Activated CD4-positive, CD25-positive, alpha-beta regulatory T cell (primary cell): Measurements from ENCODE around the gene SLC17A6.

Experiments
- DNase-seq, 4 experiments: peaks; one replicate each; lab custom pipeline; 2025; lab: John Stamatoyannopoulos, UW

SLC17A6 gene

DNA sequence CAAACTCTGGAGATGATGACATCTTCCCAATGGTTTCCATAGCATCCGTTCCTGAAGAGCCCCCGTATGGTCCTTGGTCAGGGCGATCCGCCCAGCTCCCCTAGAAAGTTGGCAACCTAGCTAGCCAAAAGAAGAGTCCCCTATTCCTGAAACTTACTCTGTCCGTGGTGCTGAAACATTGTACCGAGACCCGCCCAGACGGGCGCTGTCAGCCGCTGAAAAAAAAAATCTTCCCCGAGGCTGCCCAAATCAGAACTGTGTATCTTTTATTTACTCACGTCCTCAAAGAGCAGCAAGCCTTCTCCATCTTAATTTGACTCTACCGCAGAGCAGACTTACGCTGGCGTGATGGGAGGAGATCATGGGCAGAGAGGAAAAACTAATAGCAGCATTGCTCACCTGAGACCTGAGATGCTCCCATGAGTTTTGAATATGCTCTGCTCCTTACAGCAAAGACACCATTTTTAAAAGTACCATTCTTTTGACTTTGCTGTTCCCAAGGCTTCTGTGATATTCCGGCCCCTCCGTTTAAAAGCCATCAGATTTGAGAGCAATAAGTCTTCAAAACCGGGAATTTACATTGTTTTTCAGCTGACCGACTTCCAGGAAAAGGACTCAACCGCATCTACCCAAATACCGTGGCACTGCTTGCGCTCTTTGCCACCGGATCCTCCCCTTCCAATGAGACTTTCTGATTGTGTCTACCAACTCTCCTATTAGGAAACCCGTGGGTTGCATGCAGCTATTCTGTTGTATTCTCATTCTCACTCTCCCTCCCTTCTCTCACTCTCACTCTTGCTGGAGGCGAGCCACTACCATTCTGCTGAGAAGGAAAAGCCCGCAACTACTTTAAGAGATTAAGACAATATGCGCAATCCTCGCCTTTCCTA, at the start of gene SLC17A6:
TSS of gene SLC17A6 (plus strand) at position 786 of the 890 bp plus-strand sequence. CDS start 153 bp downstream, outside the sequence.
- DNase-seq = no peak

DNA sequence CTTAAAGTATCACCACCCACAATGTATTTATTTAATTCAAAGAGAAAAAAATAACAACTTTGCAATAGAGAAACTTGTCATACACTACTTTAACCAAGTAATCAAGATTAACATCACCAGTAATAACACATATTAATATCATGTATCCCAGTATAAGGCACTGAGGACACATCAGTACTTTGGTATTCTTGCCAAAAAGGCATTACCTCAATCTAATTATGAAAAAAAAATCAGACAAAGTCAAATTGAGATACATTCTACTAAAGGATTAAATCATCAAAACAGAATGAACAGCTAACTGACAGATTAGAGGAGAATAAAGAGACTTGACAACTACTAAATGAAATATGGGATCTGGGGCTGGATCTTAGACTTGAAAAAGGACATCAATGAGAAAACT, 35.8 kb upstream of the SLC17A6 start:
- no peak for DNase-seq

DNA sequence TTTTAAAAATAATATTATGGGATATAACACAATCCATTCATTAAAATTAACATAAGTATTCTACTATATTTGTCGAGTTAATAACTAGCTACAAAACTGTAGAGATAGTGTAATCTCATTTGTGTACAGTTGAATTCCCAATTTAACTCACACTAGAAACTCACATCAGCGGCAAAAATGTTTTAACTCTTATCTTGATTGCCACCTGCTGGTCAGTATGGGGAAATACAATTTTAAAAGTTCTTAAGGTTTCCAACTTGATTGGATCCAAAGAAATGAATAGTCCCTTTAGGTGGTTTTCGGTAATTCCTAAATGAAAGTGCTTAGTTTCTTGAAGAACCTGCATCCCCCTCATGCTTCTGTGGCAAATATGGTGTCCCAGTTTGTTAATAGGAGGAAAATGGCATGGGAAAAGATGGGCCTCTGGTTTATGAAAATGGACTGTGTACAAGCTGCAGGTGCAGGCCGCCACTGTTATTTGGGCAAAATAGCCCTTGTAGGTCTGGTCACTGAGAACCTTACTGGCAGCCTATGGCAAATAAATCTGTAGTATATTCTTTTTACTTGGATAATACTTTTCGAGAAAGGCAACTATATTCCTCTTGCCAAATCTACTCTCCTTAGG, 33.7 kb upstream of the SLC17A6 start:
- DNase-seq = no peak

DNA sequence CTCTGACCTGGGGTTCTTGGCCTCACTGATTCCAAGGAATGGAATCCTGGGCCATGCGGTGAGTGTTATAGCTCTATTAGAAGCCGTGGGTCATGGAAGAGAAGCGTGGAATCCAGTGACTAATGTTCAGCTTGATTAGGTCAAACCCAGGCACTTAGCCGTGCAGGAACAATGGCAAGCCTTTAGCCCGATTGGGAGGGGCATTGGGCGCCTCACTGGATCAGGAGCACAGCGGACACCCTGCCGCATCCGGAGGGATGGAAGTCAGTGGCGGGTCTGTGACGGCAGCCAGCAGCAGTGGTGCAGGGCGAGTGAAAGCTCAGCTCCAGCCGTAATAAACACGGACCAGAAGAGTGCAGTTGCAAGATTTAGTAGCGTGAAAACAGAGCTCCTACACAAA, 20.5 kb upstream of the SLC17A6 start:
- no peak for DNase-seq

DNA sequence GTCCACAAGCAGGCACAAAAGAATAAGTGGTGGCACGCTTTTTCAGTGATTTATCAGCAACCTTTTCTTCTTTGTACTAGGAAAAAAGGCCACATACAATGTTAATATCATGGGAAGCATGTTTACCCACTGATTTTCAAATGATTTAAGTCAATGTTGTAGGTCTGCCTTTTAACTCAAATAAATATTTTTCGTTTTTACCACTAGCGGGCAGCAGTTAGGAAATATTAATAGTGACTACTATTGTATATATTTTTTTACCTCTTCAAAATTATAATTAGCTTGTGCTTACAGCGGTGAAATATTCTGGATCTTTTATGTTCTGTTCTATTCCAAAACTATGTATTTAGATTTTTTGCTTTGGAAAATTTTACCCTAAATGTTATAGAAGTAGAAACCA, 6.4 kb upstream of the SLC17A6 start:
- no peak for DNase-seq

DNA sequence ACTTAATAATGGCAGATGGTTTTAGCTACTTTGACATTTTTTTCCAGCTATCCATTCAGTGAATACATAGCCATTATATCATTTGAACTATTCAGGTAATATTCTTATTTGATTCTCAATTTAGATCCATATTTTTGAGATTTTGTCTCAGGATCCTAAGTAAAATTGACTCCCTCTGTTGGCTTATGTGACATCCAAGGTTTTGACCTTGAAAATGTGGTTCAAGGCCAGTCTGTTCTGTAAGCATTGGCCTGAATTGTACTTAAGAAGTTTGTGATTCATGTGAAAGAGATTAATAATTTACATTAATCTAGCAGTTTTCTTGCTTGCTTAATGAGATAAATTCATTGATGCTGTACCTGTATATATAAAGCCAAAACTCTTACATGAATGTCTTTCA, 1.6 kb upstream of the SLC17A6 start:
- no peak for DNase-seq

DNA sequence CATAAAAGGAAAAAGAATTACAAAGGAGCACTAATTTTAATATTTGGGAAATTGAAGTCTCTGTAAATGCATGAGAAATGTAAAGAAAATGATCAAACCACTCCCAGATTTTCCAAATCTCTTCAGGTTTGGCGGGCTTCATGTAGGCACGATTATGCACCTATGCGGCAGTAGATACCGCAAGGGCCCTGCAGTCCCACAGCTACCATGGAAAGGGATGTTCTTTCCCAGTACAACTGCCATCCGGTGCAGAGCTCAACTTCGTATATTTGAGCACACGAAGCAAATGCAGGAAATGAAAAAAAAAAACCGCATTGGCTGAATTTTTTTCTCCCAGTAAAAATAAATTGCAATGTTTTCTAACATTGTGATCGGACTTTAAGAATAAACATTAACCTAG, 1.4 kb downstream of the SLC17A6 start:
- no peak for DNase-seq

DNA sequence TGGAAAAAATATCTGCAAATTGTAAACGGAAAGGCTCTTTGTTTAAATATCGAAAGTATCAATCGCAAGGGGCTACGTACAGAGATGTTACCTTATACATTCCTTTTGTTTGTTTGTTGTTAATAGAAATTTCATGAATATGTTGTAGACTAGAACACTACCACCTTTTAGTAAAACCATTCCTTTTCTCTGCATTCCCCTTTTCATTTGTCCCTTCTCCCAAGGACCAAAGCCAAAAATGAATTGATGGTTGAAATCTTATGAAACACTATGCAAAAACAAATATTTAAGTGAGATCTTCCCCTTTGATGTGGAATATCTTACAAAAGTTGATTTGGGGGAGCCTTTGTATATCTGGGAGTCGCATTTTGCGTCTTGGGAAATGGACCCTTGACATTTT, 2.1 kb downstream of the SLC17A6 start:
- no peak for DNase-seq

DNA sequence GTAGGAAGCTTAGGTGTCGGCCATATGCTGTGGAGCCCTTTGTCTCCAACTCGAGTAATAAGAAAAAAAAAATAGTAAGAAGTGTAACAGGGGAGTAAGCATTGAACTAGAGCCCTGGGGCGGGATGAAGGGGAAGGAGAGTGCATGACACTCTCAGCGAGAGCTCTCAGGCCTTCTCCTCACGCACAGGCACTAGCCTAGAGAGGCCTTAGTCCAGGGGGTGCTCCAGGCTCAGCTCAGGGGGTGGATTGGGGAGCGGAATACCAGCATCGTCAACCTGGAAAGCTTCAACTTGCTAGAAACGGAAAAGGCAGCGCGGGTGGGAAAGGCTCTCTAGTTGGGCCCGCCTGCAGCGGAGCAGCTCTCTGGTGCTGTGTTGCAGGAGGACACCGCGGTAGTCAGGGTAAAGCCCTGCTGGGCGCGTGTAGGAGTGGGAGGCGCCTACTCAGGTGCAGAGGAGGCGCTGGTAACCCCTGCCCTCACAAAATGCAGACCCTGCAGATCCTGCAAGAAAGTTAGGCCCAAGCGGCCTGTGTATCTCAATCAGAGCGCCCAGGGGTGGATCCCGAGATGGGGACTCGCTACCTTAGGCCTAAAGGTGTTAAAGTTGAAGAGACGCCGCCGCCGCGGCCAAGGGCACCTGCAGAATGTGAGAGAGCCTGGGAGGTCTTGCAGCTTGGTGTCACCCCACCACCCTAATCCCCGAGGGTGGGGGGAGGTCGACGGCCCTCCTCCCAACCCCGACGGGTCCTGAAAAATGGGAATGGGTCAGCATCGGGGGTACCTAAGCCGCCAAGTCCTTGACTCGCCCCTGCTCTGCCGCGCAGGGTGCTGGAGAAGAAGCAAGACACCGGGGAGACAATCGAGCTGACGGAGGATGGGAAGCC, 2.8 kb downstream of the SLC17A6 start:
- DNase-seq = no peak

DNA sequence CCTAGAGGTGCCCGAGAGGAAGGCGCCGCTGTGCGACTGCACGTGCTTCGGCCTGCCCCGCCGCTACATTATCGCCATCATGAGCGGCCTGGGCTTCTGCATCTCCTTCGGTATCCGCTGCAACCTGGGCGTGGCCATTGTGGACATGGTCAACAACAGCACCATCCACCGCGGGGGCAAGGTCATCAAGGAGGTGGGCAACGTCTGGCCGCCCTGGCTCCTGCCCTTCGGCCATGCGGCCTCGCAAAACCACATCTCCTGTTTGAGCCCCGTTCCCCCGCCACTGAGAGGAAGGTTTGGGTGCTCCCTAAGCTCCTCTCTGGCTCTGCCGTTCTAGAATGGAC, 3.4 kb downstream of the SLC17A6 start:
- no peak for DNase-seq

DNA sequence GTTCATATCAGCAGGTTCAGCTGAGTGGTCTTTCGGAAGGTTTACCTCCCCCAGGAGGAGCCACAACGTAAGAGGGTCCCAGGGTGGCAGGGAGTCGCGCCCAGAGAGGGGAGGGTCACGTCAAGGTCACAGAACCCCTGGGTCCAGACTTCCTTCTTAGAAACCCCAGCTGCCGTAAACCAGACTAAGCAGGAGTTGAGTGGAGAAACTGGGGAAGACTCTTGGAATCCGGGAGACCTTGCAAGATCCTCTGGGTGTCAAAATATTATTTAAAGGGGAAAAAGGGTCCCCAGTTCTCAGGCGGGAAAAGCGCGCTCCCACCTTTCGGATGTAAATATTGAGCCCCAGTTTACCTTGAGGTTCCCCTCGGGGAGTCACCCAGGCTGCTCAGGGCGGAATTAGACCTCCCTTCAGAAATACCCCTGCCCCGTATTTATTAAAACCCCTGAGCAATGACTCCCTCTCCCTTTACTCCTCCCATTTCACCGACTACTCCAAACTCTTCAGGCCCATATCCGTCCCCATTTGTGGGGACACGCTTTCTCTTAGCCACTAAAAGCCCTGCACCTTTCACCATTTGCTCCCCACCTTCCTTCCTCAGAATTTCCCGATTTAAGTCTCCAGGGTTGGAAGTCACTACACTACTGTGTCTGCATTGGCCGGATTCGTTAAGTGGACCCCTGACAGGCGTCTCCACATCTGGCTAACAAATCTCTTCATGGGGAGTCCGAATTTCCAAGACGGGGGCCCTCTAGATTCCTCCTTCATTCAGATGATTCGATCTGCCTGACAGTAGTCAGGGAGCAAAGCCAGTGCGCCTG, 4.2 kb downstream of the SLC17A6 start:
- no peak for DNase-seq

DNA sequence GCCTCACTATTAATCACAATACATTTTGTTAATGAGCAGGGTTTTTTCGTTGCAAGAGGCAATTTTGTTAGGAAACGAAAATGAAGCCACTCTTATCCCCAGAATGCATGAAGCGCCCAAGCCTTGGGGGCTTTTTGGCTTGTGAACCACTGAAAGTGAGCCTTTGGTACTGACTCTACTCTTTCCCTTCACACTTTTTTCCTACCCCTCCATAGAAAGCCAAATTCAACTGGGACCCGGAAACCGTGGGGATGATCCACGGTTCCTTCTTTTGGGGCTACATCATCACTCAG, 4.8 kb downstream of the SLC17A6 start:
- no peak for DNase-seq

DNA sequence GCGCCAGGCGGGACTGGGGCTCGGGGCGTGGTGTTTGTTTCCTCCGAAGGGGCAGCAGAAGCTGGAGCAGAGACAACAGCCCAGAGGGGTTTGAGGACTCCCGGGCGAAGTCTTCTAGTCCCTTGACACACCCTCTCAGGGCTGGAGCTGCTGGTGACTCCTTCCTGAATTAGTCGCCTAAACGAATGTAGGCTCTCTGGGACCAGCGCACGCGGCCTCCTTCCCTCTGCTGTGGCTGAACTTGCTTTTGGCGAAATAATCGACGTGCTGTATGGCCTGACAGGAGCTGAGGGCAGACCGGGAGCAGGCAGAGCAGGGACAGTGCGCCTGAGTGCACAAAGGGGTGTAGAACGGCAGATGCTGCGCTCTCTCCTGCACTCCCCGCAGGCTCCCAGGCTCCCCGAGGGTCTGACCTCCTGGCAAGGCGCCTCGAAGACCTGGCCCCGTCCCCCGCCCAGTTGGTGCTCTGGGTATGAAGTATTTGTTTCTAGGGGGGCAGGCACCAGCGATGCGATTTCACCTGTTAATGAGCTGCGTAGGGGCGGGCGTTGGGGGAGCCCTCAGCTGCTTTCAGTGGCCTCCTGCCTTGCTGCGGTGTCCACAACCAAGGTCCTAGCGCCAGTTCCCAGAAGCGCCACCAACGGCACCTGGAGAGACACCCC, 5.3 kb downstream of the SLC17A6 start:
- DNase-seq = no peak

DNA sequence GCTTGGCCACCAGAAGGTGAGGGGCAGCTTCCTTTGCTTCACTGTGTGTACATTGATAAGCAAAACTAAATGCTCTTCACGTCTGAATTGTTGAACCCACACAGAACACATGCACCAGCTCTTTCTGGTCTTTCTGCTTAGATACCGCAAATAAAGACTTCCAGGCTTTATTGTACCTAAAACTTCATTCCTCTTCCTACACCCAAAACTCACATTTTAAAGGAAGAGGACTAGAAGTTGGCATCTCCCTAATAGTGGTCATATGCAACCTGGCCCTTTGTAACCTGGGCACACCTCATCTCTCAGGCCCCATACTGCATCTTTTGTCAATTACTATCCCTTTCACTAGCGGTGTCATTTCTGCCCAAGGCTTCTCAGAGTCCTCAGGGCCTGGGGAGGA, 5.9 kb downstream of the SLC17A6 start:
- DNase-seq = no peak

DNA sequence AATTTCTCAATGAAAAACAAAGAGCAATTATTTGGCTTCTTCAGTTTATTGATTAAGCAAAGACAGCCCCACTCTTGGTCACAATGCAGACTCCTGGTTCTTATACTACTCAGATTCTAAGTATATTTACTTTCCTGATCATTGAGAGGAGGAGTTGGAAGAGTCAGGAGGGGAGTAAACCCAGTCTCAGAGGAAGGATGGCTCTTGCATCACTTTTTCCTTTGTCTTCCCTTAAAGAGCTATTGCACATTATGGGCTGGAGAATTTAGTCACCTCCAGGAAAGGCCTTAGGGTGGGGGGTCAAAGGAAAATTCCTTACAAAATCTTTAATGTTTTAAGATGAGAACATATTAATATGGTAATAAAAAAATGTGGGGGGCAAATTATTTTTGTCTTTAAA, 8.1 kb downstream of the SLC17A6 start:
- DNase-seq = no peak

DNA sequence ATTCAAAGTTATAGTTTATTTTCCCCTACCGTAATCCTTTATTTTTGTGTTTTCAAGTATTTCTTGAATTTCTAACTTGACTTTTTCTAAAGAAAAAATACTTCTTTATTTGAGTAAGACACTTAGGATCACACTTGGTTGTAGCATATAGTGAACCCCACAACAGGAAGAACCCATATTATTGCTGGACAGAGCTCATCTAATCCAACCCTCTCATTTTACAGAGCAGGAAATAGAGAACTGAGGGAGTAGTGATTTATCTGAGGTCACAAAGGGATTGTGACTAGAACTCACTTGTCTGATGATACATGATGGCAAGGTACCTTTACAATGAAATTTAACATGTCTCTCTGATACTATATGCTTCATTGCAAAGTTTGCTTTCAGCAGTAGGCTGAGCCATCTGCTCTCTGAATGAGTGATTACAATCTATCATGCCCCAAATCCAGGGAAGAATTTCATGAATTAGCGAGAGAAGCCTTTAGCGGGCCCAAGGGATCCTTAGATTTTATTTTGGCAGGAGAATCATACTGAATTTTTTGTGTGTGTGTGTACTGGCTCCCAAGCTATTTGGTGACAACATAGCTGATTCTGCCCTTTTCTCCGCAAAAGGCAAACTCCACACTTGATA, 9.8 kb downstream of the SLC17A6 start:
- no peak for DNase-seq

DNA sequence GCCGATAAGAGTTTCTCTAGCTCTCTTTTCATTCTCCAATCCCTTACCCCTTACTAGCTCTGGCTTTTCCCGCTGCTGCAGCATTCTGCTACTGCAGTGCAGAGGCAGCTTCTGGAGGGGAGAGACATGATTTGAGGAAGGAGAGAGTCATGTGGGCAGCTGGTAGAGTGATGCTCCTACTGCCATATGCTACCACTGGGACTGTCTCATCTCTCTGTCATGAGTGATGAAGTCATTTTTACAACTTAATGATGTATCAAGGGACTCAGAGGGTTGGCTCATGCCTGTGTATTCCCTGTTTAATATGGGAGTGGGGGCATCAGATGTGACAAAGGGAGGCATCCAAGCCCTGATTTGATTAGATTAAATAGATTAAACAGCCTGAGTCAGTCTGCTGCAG, 11.3 kb downstream of the SLC17A6 start:
- DNase-seq = no peak

DNA sequence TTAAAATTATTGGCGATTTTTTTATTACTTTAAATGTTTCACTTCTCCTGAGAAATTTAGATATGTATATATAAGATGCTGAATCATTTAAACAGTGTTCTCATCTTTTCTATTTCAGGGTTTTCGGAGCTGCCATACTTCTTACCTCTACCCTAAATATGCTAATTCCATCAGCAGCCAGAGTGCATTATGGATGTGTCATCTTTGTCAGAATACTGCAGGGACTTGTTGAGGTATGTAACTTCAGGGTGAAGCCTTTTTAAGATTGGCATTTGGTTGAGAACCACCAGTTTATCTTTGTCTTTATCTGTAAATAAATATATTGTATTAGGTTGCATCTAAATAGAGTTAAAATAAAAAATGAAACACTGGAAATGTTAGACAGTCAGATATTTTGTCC, 21.1 kb downstream of the SLC17A6 start:
- DNase-seq = no peak

DNA sequence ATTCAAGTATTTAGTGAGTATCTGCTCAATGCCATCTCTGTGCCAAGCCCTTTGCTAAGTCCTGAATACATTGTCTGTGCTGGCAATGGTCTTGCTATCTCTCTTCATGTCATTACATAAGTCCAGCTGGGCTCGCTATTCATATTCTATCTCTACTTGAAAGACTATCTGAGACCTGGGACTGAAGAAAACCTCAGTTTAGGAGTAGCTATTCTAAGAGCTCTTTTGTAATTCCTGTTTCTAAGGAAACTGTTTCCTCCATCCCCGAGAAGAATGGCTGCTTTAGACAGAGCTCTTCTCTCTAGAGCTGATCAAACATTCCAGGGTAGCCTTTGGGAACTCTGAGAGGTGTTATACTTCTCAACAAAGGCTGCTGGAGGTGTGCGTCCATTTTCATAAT, 33.0 kb downstream of the SLC17A6 start:
- no peak for DNase-seq

DNA sequence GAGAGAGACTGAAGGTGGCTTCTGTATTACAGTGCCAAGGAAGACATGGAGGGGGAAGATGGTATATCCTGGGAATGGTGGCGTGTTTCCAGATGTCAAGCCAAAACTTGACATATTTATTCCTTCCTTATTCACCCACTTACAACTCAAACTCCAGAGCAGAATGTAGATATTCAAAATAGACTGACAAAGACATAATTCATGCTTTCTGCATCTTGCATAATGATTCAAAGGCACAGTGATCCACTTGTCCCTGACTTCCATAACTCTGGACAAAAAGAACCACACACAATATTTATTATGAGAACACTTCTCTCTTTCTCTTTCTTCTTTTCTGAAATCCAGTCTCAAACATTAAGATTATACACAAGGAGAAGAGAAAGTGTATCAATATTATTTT, 48.9 kb downstream of the SLC17A6 start:
- DNase-seq = no peak
